OCI-LY3 (cell line): ENCODE data around the gene ALCAM.

Source experiments
- EZH2phosphoT487 ChIP-seq: fragments of 200-600 bp; shearing (Covaris generic); IDR thresholded peaks from 2 replicates; pipeline ENCODE4 v1.6.1; 2018; ENCODE audit warnings: antibody characterized with exemption, mixed run types, low read depth
- TF ChIP-seq, protein P1 (sequence below): fragments of 200-600, 300-600 bp; sonication (generic); IDR thresholded peaks from 2 replicates; pipeline ENCODE4 v1.5.1; 2014; ENCODE audit warnings: antibody characterized with exemption, low read length, low read depth

- TF ChIP-seq, protein P1, sequence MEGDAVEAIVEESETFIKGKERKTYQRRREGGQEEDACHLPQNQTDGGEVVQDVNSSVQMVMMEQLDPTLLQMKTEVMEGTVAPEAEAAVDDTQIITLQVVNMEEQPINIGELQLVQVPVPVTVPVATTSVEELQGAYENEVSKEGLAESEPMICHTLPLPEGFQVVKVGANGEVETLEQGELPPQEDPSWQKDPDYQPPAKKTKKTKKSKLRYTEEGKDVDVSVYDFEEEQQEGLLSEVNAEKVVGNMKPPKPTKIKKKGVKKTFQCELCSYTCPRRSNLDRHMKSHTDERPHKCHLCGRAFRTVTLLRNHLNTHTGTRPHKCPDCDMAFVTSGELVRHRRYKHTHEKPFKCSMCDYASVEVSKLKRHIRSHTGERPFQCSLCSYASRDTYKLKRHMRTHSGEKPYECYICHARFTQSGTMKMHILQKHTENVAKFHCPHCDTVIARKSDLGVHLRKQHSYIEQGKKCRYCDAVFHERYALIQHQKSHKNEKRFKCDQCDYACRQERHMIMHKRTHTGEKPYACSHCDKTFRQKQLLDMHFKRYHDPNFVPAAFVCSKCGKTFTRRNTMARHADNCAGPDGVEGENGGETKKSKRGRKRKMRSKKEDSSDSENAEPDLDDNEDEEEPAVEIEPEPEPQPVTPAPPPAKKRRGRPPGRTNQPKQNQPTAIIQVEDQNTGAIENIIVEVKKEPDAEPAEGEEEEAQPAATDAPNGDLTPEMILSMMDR: no peak
- no peak for TF ChIP-seq EZH2phosphoT487
Observed at GRCh38 chr3:105317841-105318240, 48.9 kb upstream of the ALCAM start.
